HepG2 (cell line): ENCODE results near the gene KCND3. TPM values are rescaled to one million over a fixed set of nuclear protein-coding genes. Genes with fewer than 3 reads are reported as not detected.
A peak's percentile ranks its signal among the peaks of the same experiment; 100 is the strongest.

Source experiments
- ATAC-seq: fragments of 200-7000 bp; cut with Tn5 transposase; 3 replicates; pipeline ENCODE4 v1.9.1; 2020; ENCODE audit warnings: mild to moderate bottlenecking, moderate library complexity
- BruUV-seq: library from RNA; stranded (reverse); fragments of 400-500 nt; replicated peaks from 2 replicates; lab custom pipeline; 2021; lab: Mats Ljungman, UMichigan
- CTCF ChIA-PET: fragments of 300-600 bp; formaldehyde crosslinking; extraction: SDS; loops from one replicate; lab custom pipeline; 2021; ENCODE audit warnings: low total read pairs, inconsistent platforms, low intra/inter-chr PET ratio; lab: Yijun Ruan, JAX
- POLR2A ChIA-PET: fragments of 350-600 bp; sonication (Branson Sonifier 250); formaldehyde crosslinking; loops from one replicate; lab custom pipeline; 2020; ENCODE audit warnings: antibody characterized with exemption, inconsistent platforms; lab: Yijun Ruan, JAX
- DNase-seq: peaks from one replicate; pipeline ENCODE4 v3.0.0-alpha.2; 2015; ENCODE audit warnings: low spot score
- FAIRE-seq: peaks from 3 replicates; lab custom pipeline; 2011; peaks lifted over from hg19 to GRCh38; lab: Jason Lieb, UNC
- H2AFZ ChIP-seq: one replicate; pipeline ENCODE4 v1.6.1; 2011; ENCODE audit warnings: low read length, inconsistent platforms
- H3K27ac ChIP-seq: fragments of 300-600 bp; 3 replicates; pipeline ENCODE4 v1.8.0; 2011; ENCODE audit warnings: mixed run types, mild to moderate bottlenecking, mixed read lengths, low read length, inconsistent platforms; ENCODE audit not compliant: insufficient read depth; ENCODE audit errors: extremely low read length
- H3K27me3 ChIP-seq, 2 experiments: fragments of 200-600 bp in 1 of 2; 2 replicates in 1 of 2; 3 replicates in 1 of 2; pipeline versions ENCODE4 v1.6.0 to v1.8.0; 2011; ENCODE audit warnings: low read length in 2 of 2, mild to moderate bottlenecking in 2 of 2, moderate library complexity in 2 of 2, inconsistent platforms in 1 of 2; ENCODE audit not compliant: insufficient read depth in 2 of 2, control insufficient read depth in 1 of 2
- H3K36me3 ChIP-seq, 2 experiments: fragments of 200-600 bp in 1 of 2; replicated peaks in 1 of 2; 2 replicates in 1 of 2; 3 replicates in 1 of 2; pipeline versions ENCODE4 v1.5.1 to v1.8.0; 2011; ENCODE audit warnings: low read length in 2 of 2, inconsistent platforms in 1 of 2; ENCODE audit not compliant: insufficient read depth in 2 of 2, control insufficient read depth in 1 of 2
- H3K4me1 ChIP-seq: 2 replicates; pipeline ENCODE4 v1.5.1; 2012; ENCODE audit warnings: low read length, inconsistent platforms; ENCODE audit not compliant: insufficient read depth
- H3K4me2 ChIP-seq: 2 replicates; pipeline ENCODE4 v1.6.0; 2011; ENCODE audit warnings: low read depth, low read length, inconsistent platforms
- H3K4me3 ChIP-seq, 3 experiments: fragments of 200-600 bp in 1 of 3; sonication (generic), shearing (Covaris generic) in 1 of 3; replicated peaks in 1 of 3; 2 replicates each; pipeline ENCODE4 v1.5.1; 2011 to 2016; ENCODE audit warnings: low read length in 3 of 3, inconsistent platforms in 2 of 3, low read depth in 2 of 3, mild to moderate bottlenecking in 2 of 3, control low read depth in 1 of 3, mixed read lengths in 1 of 3; ENCODE audit not compliant: insufficient read depth in 1 of 3
- H3K79me2 ChIP-seq: one replicate; pipeline ENCODE4 v1.6.1; 2011; ENCODE audit warnings: low read length, inconsistent platforms; ENCODE audit not compliant: insufficient read depth
- H3K9ac ChIP-seq: 2 replicates; pipeline ENCODE4 v1.6.0; 2011; ENCODE audit warnings: mild to moderate bottlenecking, low read depth, low read length, inconsistent platforms; ENCODE audit not compliant: insufficient read depth
- H3K9me3 ChIP-seq: 2 replicates; pipeline ENCODE4 v1.5.1; 2012; ENCODE audit warnings: mild to moderate bottlenecking, low read length
- H4K20me1 ChIP-seq: 2 replicates; pipeline ENCODE4 v1.6.0; 2011; ENCODE audit warnings: inconsistent platforms, mild to moderate bottlenecking, low read length, moderate library complexity; ENCODE audit not compliant: insufficient read depth
- CEBPB ChIP-seq: IDR thresholded peaks from 2 replicates; pipeline ENCODE4 v1.6.1; 2011; ENCODE audit warnings: low read depth, low read length, improper control_type of control experiment, borderline replicate concordance
- CEBPG ChIP-seq: IDR thresholded peaks from 2 replicates; pipeline ENCODE4 v1.6.1; 2016
- KAT8 ChIP-seq: IDR thresholded peaks from 2 replicates; pipeline ENCODE4 v1.6.1; 2016; ENCODE audit warnings: missing genetic modification reagents, missing compliant biosample characterization
- MBD4 ChIP-seq: IDR thresholded peaks from 2 replicates; pipeline ENCODE4 v1.6.1; 2012; ENCODE audit warnings: low read length, inconsistent platforms, borderline replicate concordance
- MIXL1 ChIP-seq: IDR thresholded peaks from 2 replicates; pipeline ENCODE4 v1.6.1; 2016
- RAD21 ChIP-seq: fragments of 450-650 bp; formaldehyde crosslinking; IDR thresholded peaks from 2 replicates; pipeline ENCODE4 v1.5.0; 2020; ENCODE audit warnings: mild to moderate bottlenecking
- RFX3 ChIP-seq: IDR thresholded peaks from 2 replicates; pipeline ENCODE4 v1.6.1; 2016; ENCODE audit warnings: missing biosample characterization, missing genetic modification reagents
- SMC3 ChIP-seq: IDR thresholded peaks from 2 replicates; pipeline ENCODE4 v1.6.1; 2011; ENCODE audit warnings: low read length, improper control_type of control experiment
- STAG1 ChIP-seq: sonication (generic); formaldehyde crosslinking; IDR thresholded peaks from 2 replicates; pipeline ENCODE4 v1.4.0; 2020; ENCODE audit warnings: missing genetic modification reagents
- WGBS: methylation state at CpG from one replicate; pipeline ENCODE4 v1.1.6; 2017; ENCODE audit warnings: low lambda C conversion rate; 5-methylcytosine and 5-hydroxymethylcytosine counted together
- in situ Hi-C: cut with HindIII; loops from 2 replicates; pipeline ENCODE4 v1.10.0; 2017; ENCODE audit warnings: low pct_unique_long_range_greater_than_20kb; ENCODE audit not compliant: extremely low pct_ligation_motif_present
- intact Hi-C: fragments of 100-400 bp; cut with micrococcal nuclease; formaldehyde crosslinking; loops from one replicate; pipeline ENCODE4 v1.10.0; 2022; ENCODE audit not compliant: unreplicated experiment
- polyA plus RNA-seq, 8 experiments: library from polyadenylated mRNA; depleted of rRNA in 3 of 8; stranded (reverse) in 7 of 8; unstranded in 1 of 8; fragments of >200 nt; fragmentation: Illumina TruSeq in 4 of 8; extraction: Trizol in 4 of 8; gene quantifications; 2 replicates each; pipeline versions ENCODE4 v1.2.1 to v1.2.3, GENCODE V29; 2011 to 2016; ENCODE audit warnings: low read depth in 4 of 8, missing spikeins in 1 of 8, mixed read lengths in 1 of 8; ENCODE audit not compliant: insufficient read depth in 1 of 8
- total RNA-seq, 5 experiments: library from RNA; depleted of rRNA; stranded (reverse); fragments of >200 nt; fragmentation: Illumina TruSeq; extraction: Trizol; gene quantifications; 2 replicates each; pipeline ENCODE4 v1.2.3, GENCODE V29; 2016; ENCODE audit warnings: low read depth in 1 of 5
- TF ChIP-seq, protein P1 (sequence below): sonication (generic); formaldehyde crosslinking; IDR thresholded peaks from 2 replicates; pipeline ENCODE4 v1.4.0; 2020; ENCODE audit warnings: missing genetic modification reagents
- TF ChIP-seq, protein P2 (sequence below): sonication (generic); formaldehyde crosslinking; conservative IDR thresholded peaks from 2 replicates; pipeline ENCODE4 v1.5.0; 2020; ENCODE audit warnings: missing genetic modification reagents
- TF ChIP-seq, protein P3 (sequence below): sonication (generic); formaldehyde crosslinking; IDR thresholded peaks from 2 replicates; pipeline ENCODE4 v1.8.0; 2022; ENCODE audit warnings: mild to moderate bottlenecking, missing genetic modification reagents; ENCODE audit not compliant: insufficient replicate concordance
- TF ChIP-seq, protein P4 (sequence below): sonication (generic); formaldehyde crosslinking; IDR thresholded peaks from 2 replicates; pipeline ENCODE4 v1.5.0; 2020; ENCODE audit warnings: mild to moderate bottlenecking, missing genetic modification reagents, moderate library complexity
- TF ChIP-seq, protein P5 (sequence below): sonication (generic); formaldehyde crosslinking; IDR thresholded peaks from 2 replicates; pipeline ENCODE4 v1.4.0; 2020; ENCODE audit warnings: missing genetic modification reagents, borderline replicate concordance
- TF ChIP-seq, protein P6 (sequence below): IDR thresholded peaks from 2 replicates; pipeline ENCODE4 v1.6.1; 2012; ENCODE audit warnings: low read depth, low read length, improper control_type of control experiment

KCND3 gene
- total and polyA plus RNA-seq, 2 of the 13 experiments (the other 11 are each of a cell fraction or from before 2014, with no cell fraction given) = 0.04 TPM; not detected in 1

DNA sequence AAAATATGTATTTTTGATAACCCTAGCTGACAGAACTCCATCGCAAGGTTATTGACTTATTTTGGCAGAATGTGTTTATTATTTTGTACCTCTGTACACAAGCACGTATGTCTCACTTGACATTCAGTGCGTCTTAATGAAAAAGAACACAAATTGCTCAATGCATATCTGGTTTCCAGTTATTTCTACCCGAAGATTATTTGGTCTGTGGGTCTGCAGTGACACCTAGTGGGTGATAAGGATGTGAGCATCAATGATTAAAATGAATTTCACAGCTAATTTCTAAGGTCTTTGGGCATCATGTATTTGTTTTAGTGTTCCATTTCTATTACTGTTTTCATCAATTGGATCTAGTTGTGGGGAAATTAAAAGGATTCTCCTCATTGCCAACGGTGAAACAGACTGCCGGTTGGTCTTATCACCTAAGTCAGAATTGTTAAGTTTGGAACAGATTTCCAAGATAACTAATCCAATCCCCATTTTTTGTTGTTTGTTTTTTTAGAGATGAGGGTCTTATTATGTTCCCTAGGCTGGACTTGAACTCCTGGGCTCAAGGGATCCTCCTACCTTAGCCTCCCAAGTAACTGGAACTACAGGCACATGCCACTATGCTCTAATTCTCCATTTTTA, 219.8 kb downstream of the KCND3 start:
- Histone ChIP-seq H4K20me1 (no peaks in the 10 kb centered on the region), H2AFZ (no peak overlapping the region), H3K27me3 (no peaks in the 10 kb centered on the region), H3K9ac (no peak overlapping the region), H3K27ac (no peak overlapping the region), H3K79me2 (no peaks in the 10 kb centered on the region), H3K4me3 (no peak overlapping the region), H3K9me3 (no peaks in the 10 kb centered on the region), H3K36me3 (peaks cover 6 to 21% of the 10 kb centered on the region in 2 experiments), H3K4me2 (no peak overlapping the region), H3K4me1 (peaks cover 12% of the 10 kb centered on the region; the same call in 1 of the 2 replicates)
- ATAC-seq = no peak
- CTCF ChIA-PET = interaction anchor here (0.9 to 2.8 kb wide), 4 partner anchors 22 to 288 kb away, joined by 3 to 27 read pairs (median 4); no protein-coding TSS in a partner anchor
- intact Hi-C loops = loop anchor here (1.0 kb wide), 3 partner anchors 22 to 288 kb away; no protein-coding TSS in a partner anchor
- FAIRE-seq = peak; percentile 94
- in situ Hi-C loops = loop anchor here (5.0 kb wide), 1 partner anchor 287 kb away; no protein-coding TSS in a partner anchor
- BruUV-seq = TSS peak; percentile 9
- 41% methylated on average over 6 of the region's 6 CpGs for WGBS
- peak; percentile 65 for DNase-seq
- POLR2A ChIA-PET = no interaction called here
- TF ChIP-seq, protein P1, sequence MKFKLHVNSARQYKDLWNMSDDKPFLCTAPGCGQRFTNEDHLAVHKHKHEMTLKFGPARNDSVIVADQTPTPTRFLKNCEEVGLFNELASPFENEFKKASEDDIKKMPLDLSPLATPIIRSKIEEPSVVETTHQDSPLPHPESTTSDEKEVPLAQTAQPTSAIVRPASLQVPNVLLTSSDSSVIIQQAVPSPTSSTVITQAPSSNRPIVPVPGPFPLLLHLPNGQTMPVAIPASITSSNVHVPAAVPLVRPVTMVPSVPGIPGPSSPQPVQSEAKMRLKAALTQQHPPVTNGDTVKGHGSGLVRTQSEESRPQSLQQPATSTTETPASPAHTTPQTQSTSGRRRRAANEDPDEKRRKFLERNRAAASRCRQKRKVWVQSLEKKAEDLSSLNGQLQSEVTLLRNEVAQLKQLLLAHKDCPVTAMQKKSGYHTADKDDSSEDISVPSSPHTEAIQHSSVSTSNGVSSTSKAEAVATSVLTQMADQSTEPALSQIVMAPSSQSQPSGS (CRISPR knock-in tag) = no peak
- TF ChIP-seq CEBPB (peak; percentile 70), CEBPG (CRISPR knock-in tag) (peak; percentile 78), KAT8 (CRISPR knock-in tag) (no peak), MIXL1 (CRISPR knock-in tag) (peak; percentile 16; the same call in 1 of the 2 replicates), MBD4 (no peak), STAG1 (peak; percentile 85), SMC3 (peak; percentile 78), RAD21 (peak; percentile 47; the same call in 1 of the 2 replicates), RFX3 (no peak)
- TF ChIP-seq, protein P2, sequence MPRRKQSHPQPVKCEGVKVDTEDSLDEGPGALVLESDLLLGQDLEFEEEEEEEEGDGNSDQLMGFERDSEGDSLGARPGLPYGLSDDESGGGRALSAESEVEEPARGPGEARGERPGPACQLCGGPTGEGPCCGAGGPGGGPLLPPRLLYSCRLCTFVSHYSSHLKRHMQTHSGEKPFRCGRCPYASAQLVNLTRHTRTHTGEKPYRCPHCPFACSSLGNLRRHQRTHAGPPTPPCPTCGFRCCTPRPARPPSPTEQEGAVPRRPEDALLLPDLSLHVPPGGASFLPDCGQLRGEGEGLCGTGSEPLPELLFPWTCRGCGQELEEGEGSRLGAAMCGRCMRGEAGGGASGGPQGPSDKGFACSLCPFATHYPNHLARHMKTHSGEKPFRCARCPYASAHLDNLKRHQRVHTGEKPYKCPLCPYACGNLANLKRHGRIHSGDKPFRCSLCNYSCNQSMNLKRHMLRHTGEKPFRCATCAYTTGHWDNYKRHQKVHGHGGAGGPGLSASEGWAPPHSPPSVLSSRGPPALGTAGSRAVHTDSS = no peak
- TF ChIP-seq, protein P3, sequence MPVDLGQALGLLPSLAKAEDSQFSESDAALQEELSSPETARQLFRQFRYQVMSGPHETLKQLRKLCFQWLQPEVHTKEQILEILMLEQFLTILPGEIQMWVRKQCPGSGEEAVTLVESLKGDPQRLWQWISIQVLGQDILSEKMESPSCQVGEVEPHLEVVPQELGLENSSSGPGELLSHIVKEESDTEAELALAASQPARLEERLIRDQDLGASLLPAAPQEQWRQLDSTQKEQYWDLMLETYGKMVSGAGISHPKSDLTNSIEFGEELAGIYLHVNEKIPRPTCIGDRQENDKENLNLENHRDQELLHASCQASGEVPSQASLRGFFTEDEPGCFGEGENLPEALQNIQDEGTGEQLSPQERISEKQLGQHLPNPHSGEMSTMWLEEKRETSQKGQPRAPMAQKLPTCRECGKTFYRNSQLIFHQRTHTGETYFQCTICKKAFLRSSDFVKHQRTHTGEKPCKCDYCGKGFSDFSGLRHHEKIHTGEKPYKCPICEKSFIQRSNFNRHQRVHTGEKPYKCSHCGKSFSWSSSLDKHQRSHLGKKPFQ (CRISPR knock-in tag) = no peak
- TF ChIP-seq, protein P4, sequence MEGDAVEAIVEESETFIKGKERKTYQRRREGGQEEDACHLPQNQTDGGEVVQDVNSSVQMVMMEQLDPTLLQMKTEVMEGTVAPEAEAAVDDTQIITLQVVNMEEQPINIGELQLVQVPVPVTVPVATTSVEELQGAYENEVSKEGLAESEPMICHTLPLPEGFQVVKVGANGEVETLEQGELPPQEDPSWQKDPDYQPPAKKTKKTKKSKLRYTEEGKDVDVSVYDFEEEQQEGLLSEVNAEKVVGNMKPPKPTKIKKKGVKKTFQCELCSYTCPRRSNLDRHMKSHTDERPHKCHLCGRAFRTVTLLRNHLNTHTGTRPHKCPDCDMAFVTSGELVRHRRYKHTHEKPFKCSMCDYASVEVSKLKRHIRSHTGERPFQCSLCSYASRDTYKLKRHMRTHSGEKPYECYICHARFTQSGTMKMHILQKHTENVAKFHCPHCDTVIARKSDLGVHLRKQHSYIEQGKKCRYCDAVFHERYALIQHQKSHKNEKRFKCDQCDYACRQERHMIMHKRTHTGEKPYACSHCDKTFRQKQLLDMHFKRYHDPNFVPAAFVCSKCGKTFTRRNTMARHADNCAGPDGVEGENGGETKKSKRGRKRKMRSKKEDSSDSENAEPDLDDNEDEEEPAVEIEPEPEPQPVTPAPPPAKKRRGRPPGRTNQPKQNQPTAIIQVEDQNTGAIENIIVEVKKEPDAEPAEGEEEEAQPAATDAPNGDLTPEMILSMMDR (CRISPR knock-in tag) = peak; percentile 78
- TF ChIP-seq, protein P5, sequence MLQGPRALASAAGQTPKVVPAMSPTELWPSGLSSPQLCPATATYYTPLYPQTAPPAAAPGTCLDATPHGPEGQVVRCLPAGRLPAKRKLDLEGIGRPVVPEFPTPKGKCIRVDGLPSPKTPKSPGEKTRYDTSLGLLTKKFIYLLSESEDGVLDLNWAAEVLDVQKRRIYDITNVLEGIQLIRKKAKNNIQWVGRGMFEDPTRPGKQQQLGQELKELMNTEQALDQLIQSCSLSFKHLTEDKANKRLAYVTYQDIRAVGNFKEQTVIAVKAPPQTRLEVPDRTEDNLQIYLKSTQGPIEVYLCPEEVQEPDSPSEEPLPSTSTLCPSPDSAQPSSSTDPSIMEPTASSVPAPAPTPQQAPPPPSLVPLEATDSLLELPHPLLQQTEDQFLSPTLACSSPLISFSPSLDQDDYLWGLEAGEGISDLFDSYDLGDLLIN (CRISPR knock-in tag) = no peak
- TF ChIP-seq, protein P6, sequence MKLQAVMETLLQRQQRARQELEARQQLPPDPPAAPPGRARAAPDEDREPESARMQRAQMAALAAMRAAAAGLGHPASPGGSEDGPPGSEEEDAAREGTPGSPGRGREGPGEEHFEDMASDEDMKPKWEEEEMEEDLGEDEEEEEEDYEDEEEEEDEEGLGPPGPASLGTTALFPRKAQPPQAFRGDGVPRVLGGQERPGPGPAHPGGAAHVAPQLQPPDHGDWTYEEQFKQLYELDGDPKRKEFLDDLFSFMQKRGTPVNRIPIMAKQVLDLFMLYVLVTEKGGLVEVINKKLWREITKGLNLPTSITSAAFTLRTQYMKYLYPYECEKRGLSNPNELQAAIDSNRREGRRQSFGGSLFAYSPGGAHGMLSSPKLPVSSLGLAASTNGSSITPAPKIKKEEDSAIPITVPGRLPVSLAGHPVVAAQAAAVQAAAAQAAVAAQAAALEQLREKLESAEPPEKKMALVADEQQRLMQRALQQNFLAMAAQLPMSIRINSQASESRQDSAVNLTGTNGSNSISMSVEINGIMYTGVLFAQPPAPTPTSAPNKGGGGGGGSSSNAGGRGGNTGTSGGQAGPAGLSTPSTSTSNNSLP = peak; percentile 83
